HFFc6 (cell line): Measurements from ENCODE around the gene SH3BGRL. TPM values are rescaled to one million over a fixed set of nuclear protein-coding genes. Genes with fewer than 3 reads are reported as not detected.

Source experiments
- DNase-seq: peaks from one replicate; pipeline ENCODE4 v3.0.0-alpha.2; 2018
- H3K27ac Mint-ChIP-seq: 2 replicates; pipeline ENCODE4 v1.8.0; 2020; ENCODE audit warnings: mild to moderate bottlenecking, mixed read lengths
- H3K27me3 Mint-ChIP-seq: 2 replicates; pipeline ENCODE4 v1.8.0; 2021; ENCODE audit warnings: mild to moderate bottlenecking, moderate library complexity, mixed read lengths; ENCODE audit not compliant: insufficient read depth
- H3K36me3 Mint-ChIP-seq: 2 replicates; pipeline ENCODE4 v1.8.0; 2021; ENCODE audit warnings: low read depth, mixed read lengths
- H3K4me1 Mint-ChIP-seq: 2 replicates; pipeline ENCODE4 v1.8.0; 2020; ENCODE audit warnings: low read depth, mixed read lengths
- H3K4me3 Mint-ChIP-seq: 2 replicates; pipeline ENCODE4 v1.8.0; 2020; ENCODE audit warnings: mild to moderate bottlenecking, moderate library complexity, mixed read lengths
- H3K9me3 Mint-ChIP-seq: 2 replicates; pipeline ENCODE4 v1.8.0; 2020; ENCODE audit warnings: mild to moderate bottlenecking, mixed read lengths
- CTCF ChIP-seq: fragments of 200-600 bp; sonication (generic); IDR thresholded peaks from 2 replicates; pipeline ENCODE4 v1.5.0; 2021; ENCODE audit warnings: antibody characterized with exemption, mild to moderate bottlenecking
- total RNA-seq, 6 experiments: library from RNA; stranded (reverse); fragmentation: NEBNext Ultra II Directional; extraction: Animal tissue kit (Norgen Biotek cat#: 25700); gene quantifications; 2 replicates in 1 of 6; 3 replicates in 5 of 6; pipeline ENCODE4 v1.2.3, GENCODE V29; 2021

SH3BGRL gene
- total RNA-seq, 6 experiments from 2014 or later: 77.8 to 90.3 (median 81.2) TPM

GRCh38 chrX:81259020-81259713 lies 57.3 kb downstream of the SH3BGRL start:
- Mint-ChIP-seq H3K4me1 (peaks cover 51% of the 10 kb centered on the region), H3K27ac (peak overlapping the region; percentile 80), H3K9me3 (no peaks in the 10 kb centered on the region), H3K27me3 (no peaks in the 10 kb centered on the region), H3K4me3 (peak overlapping the region; percentile 55), H3K36me3 (no peaks in the 10 kb centered on the region)
- no peak for TF ChIP-seq CTCF
- DNase-seq: peak; percentile 4

GRCh38 chrX:81259714-81260395 lies 58.0 kb downstream of the SH3BGRL start:
- peak; percentile 25 for DNase-seq
- Mint-ChIP-seq H3K4me1 (peaks cover 51% of the 10 kb centered on the region), H3K9me3 (no peaks in the 10 kb centered on the region), H3K36me3 (no peaks in the 10 kb centered on the region), H3K27me3 (no peaks in the 10 kb centered on the region), H3K4me3 (peak overlapping the region; percentile 55), H3K27ac (peak overlapping the region; percentile 80)
- TF ChIP-seq CTCF: no peak

- H3K4me1 Mint-ChIP-seq: peaks cover 51% of the 10 kb centered on the region
- H3K27me3 Mint-ChIP-seq: no peaks in the 10 kb centered on the region
- no peaks in the 10 kb centered on the region for H3K9me3 Mint-ChIP-seq
- peak; percentile 19 for DNase-seq
- 0 out of 2 replicates have a peak overlapping the region, but pooled peaks have one; percentile 22 for H3K4me3 Mint-ChIP-seq
- no peaks in the 10 kb centered on the region for H3K36me3 Mint-ChIP-seq
- no peak for TF ChIP-seq CTCF
- H3K27ac Mint-ChIP-seq: peak overlapping the region; percentile 81
These were observed 59.7 kb downstream of the SH3BGRL start for GRCh38 chrX:81261576-81261975.

GRCh38 chrX:81263059-81263458 lies 61.2 kb downstream of the SH3BGRL start:
- no peak for TF ChIP-seq CTCF
- Mint-ChIP-seq H3K36me3 (no peaks in the 10 kb centered on the region), H3K27me3 (no peaks in the 10 kb centered on the region), H3K27ac (peak overlapping the region; percentile 9; the same call in 1 of the 2 replicates), H3K4me1 (peaks cover 52% of the 10 kb centered on the region), H3K9me3 (no peaks in the 10 kb centered on the region), H3K4me3 (no peak overlapping the region)
- no peak for DNase-seq

GRCh38 chrX:81278616-81279015 lies 76.7 kb downstream of the SH3BGRL start:
- Mint-ChIP-seq H3K27me3 (no peaks in the 10 kb centered on the region), H3K27ac (no peak overlapping the region), H3K4me3 (no peak overlapping the region), H3K9me3 (no peaks in the 10 kb centered on the region), H3K36me3 (peaks cover 4% of the 10 kb centered on the region; the same call in 1 of the 2 replicates), H3K4me1 (no peaks in the 10 kb centered on the region)
- no peak for DNase-seq
- TF ChIP-seq CTCF: no peak
